ENCODE measurements around the gene GRIK4.

DNA sequence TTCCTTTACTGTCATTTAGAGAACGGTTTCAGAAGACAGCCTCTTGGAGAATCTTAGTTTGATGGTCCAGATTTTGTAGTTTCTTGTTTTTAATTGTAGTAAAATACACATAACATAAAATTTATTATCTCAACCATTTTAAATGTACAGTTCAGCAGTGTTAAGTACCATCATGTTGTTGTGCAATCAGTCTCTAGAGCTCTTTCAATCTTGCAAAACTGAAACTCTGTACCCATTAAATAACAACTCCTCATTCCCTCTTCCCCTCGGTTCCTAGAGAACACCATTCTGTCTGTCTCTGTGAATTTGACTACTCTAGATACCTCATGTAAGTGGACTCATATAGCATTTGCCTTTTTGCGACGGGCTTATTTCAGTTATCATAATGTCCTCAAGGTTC lies 69.8 kb downstream of the GRIK4 start:
- TF ChIP-seq, protein P1, sequence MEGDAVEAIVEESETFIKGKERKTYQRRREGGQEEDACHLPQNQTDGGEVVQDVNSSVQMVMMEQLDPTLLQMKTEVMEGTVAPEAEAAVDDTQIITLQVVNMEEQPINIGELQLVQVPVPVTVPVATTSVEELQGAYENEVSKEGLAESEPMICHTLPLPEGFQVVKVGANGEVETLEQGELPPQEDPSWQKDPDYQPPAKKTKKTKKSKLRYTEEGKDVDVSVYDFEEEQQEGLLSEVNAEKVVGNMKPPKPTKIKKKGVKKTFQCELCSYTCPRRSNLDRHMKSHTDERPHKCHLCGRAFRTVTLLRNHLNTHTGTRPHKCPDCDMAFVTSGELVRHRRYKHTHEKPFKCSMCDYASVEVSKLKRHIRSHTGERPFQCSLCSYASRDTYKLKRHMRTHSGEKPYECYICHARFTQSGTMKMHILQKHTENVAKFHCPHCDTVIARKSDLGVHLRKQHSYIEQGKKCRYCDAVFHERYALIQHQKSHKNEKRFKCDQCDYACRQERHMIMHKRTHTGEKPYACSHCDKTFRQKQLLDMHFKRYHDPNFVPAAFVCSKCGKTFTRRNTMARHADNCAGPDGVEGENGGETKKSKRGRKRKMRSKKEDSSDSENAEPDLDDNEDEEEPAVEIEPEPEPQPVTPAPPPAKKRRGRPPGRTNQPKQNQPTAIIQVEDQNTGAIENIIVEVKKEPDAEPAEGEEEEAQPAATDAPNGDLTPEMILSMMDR (IDR thresholded peaks at IDR 0.05): no peak
- no peak for TF ChIP-seq EZH2 (IDR thresholded peaks at IDR 0.05)
